ENCODE data around the gene FTO.

Gene FTO

GRCh38 chr16:53948734-53949430 lies 244.9 kb downstream of the FTO start:
- no peak overlapping the region for H3K27ac ChIP-seq
- TF ChIP-seq ZFX (IDR thresholded peaks at IDR 0.05) (no peak), CTCF (conservative IDR thresholded peaks at IDR 0.05) (no peak)

GRCh38 chr16:53949715-53950410 lies 245.9 kb downstream of the FTO start:
- no peak for TF ChIP-seq CTCF (conservative IDR thresholded peaks at IDR 0.05)
- TF ChIP-seq ZFX (IDR thresholded peaks at IDR 0.05), result no peak
- no peak overlapping the region for H3K27ac ChIP-seq

GRCh38 chr16:53950677-53951076 lies 246.7 kb downstream of the FTO start:
- no peak for TF ChIP-seq CTCF (conservative IDR thresholded peaks at IDR 0.05)
- no peak for TF ChIP-seq ZFX (IDR thresholded peaks at IDR 0.05)
- no peak overlapping the region for H3K27ac ChIP-seq

GRCh38 chr16:53952215-53953208 lies 248.6 kb downstream of the FTO start:
- TF ChIP-seq CTCF (conservative IDR thresholded peaks at IDR 0.05) (no peak), ZFX (IDR thresholded peaks at IDR 0.05) (no peak)
- H3K27ac ChIP-seq, result no peak overlapping the region

GRCh38 chr16:53953336-53953735 lies 249.4 kb downstream of the FTO start:
- no peak overlapping the region for H3K27ac ChIP-seq
- TF ChIP-seq CTCF (conservative IDR thresholded peaks at IDR 0.05) (no peak), ZFX (IDR thresholded peaks at IDR 0.05) (no peak)

GRCh38 chr16:53955221-53955875 lies 251.4 kb downstream of the FTO start:
- TF ChIP-seq CTCF (conservative IDR thresholded peaks at IDR 0.05) (no peak), ZFX (IDR thresholded peaks at IDR 0.05) (no peak)
- no peak overlapping the region for H3K27ac ChIP-seq
